GM23338 (cell line): ENCODE measurements around the gene TRAPPC14. TPM values are rescaled to one million over a fixed set of nuclear protein-coding genes. Genes with fewer than 3 reads are reported as not detected.

Source experiments
- EZH2phosphoT487 ChIP-seq: fragments of 200-600 bp; sonication (generic); IDR thresholded peaks from one replicate; pipeline ENCODE4 v1.8.1; 2018; ENCODE audit warnings: antibody characterized with exemption; ENCODE audit not compliant: unreplicated experiment
- JUNB ChIP-seq: IDR thresholded peaks from one replicate; pipeline ENCODE4 v1.6.1; 2016; ENCODE audit warnings: antibody characterized with exemption; ENCODE audit not compliant: unreplicated experiment
- NANOG ChIP-seq: IDR thresholded peaks from 2 replicates; pipeline ENCODE4 v1.6.1; 2016; ENCODE audit warnings: antibody characterized with exemption, borderline replicate concordance
- STAT1 ChIP-seq: IDR thresholded peaks from one replicate; pipeline ENCODE4 v1.6.1; 2016; ENCODE audit warnings: antibody characterized with exemption; ENCODE audit not compliant: unreplicated experiment
- ZNF114 ChIP-seq: fragments of 250-450 bp; sonication (Bioruptor Pico); IDR thresholded peaks from 2 replicates; pipeline ENCODE4 v1.5.0; 2020; ENCODE audit warnings: mild to moderate bottlenecking, moderate library complexity
- polyA plus RNA-seq: library from polyadenylated mRNA; unstranded; fragments of >200 nt; fragmentation: Nextera tagmentation; extraction: Ambion mirVana; gene quantifications from 2 replicates; pipeline ENCODE4 v1.2.1, GENCODE V29; 2016
- total RNA-seq: library from RNA; depleted of rRNA; stranded (reverse); fragments of >200 nt; shearing (Covaris generic); gene quantifications from 2 replicates; pipeline ENCODE4 v1.2.3, GENCODE V29; 2014
- TF ChIP-seq, protein P1 (sequence below): fragments of 250-450 bp; sonication (Bioruptor Pico); IDR thresholded peaks from 2 replicates; pipeline ENCODE4 v1.5.0; 2020; ENCODE audit warnings: mild to moderate bottlenecking, moderate library complexity
- TF ChIP-seq, protein P2 (sequence below): IDR thresholded peaks from one replicate; pipeline ENCODE4 v1.6.1; 2018; ENCODE audit warnings: antibody characterized with exemption; ENCODE audit not compliant: unreplicated experiment

The TRAPPC14 gene
- total and polyA plus RNA-seq, 2 experiments from 2014 or later = 9.3 to 15.7 TPM

DNA sequence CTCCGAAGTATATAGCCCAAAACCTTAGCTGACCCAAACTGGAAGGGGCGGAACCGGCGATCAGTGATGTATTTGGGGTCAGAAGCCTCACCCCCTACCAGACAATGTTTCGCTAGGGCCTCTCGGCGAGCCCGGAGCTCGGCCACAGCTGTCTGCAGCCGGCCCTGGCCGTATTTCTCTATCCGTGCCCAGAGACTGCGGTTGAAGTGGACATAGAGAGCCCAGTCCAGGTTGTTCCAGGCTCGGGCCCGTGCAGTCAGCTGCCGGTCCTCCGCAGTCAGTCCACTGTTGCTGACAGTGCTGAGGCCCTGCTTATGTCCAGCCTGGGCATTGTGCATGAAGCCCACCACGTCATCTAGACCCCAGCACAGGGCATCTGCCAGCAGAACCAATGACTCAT is 1.5 kb upstream of the TRAPPC14 start (continued):
- TF ChIP-seq, protein P1, sequence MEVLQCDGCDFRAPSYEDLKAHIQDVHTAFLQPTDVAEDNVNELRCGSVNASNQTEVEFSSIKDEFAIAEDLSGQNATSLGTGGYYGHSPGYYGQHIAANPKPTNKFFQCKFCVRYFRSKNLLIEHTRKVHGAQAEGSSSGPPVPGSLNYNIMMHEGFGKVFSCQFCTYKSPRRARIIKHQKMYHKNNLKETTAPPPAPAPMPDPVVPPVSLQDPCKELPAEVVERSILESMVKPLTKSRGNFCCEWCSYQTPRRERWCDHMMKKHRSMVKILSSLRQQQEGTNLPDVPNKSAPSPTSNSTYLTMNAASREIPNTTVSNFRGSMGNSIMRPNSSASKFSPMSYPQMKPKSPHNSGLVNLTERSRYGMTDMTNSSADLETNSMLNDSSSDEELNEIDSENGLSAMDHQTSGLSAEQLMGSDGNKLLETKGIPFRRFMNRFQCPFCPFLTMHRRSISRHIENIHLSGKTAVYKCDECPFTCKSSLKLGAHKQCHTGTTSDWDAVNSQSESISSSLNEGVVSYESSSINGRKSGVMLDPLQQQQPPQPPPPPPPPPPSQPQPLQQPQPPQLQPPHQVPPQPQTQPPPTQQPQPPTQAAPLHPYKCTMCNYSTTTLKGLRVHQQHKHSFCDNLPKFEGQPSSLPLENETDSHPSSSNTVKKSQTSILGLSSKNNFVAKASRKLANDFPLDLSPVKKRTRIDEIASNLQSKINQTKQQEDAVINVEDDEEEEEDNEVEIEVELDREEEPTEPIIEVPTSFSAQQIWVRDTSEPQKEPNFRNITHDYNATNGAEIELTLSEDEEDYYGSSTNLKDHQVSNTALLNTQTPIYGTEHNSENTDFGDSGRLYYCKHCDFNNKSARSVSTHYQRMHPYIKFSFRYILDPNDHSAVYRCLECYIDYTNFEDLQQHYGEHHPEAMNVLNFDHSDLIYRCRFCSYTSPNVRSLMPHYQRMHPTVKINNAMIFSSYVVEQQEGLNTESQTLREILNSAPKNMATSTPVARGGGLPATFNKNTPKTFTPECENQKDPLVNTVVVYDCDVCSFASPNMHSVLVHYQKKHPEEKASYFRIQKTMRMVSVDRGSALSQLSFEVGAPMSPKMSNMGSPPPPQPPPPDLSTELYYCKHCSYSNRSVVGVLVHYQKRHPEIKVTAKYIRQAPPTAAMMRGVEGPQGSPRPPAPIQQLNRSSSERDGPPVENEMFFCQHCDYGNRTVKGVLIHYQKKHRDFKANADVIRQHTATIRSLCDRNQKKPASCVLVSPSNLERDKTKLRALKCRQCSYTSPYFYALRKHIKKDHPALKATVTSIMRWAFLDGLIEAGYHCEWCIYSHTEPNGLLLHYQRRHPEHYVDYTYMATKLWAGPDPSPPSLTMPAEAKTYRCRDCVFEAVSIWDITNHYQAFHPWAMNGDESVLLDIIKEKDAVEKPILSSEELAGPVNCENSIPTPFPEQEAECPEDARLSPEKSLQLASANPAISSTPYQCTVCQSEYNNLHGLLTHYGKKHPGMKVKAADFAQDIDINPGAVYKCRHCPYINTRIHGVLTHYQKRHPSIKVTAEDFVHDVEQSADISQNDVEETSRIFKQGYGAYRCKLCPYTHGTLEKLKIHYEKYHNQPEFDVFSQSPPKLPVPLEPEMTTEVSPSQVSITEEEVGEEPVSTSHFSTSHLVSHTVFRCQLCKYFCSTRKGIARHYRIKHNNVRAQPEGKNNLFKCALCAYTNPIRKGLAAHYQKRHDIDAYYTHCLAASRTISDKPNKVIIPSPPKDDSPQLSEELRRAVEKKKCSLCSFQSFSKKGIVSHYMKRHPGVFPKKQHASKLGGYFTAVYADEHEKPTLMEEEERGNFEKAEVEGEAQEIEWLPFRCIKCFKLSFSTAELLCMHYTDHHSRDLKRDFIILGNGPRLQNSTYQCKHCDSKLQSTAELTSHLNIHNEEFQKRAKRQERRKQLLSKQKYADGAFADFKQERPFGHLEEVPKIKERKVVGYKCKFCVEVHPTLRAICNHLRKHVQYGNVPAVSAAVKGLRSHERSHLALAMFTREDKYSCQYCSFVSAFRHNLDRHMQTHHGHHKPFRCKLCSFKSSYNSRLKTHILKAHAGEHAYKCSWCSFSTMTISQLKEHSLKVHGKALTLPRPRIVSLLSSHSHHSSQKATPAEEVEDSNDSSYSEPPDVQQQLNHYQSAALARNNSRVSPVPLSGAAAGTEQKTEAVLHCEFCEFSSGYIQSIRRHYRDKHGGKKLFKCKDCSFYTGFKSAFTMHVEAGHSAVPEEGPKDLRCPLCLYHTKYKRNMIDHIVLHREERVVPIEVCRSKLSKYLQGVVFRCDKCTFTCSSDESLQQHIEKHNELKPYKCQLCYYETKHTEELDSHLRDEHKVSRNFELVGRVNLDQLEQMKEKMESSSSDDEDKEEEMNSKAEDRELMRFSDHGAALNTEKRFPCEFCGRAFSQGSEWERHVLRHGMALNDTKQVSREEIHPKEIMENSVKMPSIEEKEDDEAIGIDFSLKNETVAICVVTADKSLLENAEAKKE (CRISPR knock-in tag) = no peak
- TF ChIP-seq ZNF114 (CRISPR knock-in tag) (no peak), STAT1 (no peak), JUNB (no peak), EZH2phosphoT487 (no peak), NANOG (no peak)
- TF ChIP-seq, protein P2, sequence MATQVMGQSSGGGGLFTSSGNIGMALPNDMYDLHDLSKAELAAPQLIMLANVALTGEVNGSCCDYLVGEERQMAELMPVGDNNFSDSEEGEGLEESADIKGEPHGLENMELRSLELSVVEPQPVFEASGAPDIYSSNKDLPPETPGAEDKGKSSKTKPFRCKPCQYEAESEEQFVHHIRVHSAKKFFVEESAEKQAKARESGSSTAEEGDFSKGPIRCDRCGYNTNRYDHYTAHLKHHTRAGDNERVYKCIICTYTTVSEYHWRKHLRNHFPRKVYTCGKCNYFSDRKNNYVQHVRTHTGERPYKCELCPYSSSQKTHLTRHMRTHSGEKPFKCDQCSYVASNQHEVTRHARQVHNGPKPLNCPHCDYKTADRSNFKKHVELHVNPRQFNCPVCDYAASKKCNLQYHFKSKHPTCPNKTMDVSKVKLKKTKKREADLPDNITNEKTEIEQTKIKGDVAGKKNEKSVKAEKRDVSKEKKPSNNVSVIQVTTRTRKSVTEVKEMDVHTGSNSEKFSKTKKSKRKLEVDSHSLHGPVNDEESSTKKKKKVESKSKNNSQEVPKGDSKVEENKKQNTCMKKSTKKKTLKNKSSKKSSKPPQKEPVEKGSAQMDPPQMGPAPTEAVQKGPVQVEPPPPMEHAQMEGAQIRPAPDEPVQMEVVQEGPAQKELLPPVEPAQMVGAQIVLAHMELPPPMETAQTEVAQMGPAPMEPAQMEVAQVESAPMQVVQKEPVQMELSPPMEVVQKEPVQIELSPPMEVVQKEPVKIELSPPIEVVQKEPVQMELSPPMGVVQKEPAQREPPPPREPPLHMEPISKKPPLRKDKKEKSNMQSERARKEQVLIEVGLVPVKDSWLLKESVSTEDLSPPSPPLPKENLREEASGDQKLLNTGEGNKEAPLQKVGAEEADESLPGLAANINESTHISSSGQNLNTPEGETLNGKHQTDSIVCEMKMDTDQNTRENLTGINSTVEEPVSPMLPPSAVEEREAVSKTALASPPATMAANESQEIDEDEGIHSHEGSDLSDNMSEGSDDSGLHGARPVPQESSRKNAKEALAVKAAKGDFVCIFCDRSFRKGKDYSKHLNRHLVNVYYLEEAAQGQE = no peak
